ENCODE measurements around the gene DUOX2. TPM values are rescaled to one million over a fixed set of nuclear protein-coding genes. Genes with fewer than 3 reads are reported as not detected.

The DUOX2 gene
- total and polyA plus RNA-seq, 2 donors (not counting 1 experiment from before 2014, with no cell fraction given), result 0.32 TPM; not detected in 1

DNA sequence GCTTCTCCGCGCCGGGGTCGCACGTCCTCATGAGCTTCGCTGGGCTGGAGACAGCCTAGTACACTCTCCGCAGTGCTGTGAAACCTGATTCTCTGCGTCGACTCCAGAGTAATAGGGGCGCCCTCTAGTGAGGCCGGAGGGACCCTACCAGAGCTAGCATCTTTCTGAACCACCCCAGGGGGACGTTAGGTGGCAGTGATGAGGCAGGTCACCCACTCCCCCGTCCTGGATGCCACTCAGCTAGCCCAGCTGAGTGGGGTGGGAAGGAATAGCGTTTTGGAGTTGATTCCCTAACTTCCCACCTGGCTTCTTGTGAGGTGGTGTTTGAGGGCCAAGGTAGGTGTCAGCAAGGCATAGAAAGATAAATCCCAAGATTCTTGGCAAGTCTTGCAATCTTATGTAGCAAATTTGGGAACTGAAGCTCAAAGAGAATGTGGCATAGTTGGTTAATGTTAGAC, 4.2 kb upstream of the DUOX2 start:
- DNase-seq, result peak; percentile 92
- no peaks in the 10 kb centered on the region for H3K36me3 ChIP-seq (replicated peaks in 1 of 2; ENCODE audit: control extremely low read depth in 1 of 2, control insufficient read depth in 1 of 2, extremely low read depth in 1 of 2, insufficient read depth in 2 of 2, low read length in 1 of 2)
- peak overlapping the region; percentile 54 for H2AFZ ChIP-seq (ENCODE audit: insufficient read depth, low read depth, low read length, poor library complexity, severe bottlenecking)
- intact Hi-C loops (cut with micrococcal nuclease), result loop anchor here (2.0 to 10.0 kb wide), 5 partner anchors 49 to 341 kb away; no protein-coding TSS in a partner anchor
- CTCF ChIA-PET, result interaction anchor here (0.5 to 3.6 kb wide), 66 partner anchors 9 to 496 kb away, joined by 3 to 58 read pairs (median 4); partner anchors contain the start of genes DUOX1, DUOXA1, GATM and SORD
- peaks cover 0 to 29% (median 0%) of the 10 kb centered on the region in 3 donors for H3K9me3 ChIP-seq (ENCODE audit: control extremely low read depth in 1 of 3, control insufficient read depth in 2 of 3, insufficient read depth in 1 of 3, low read length in 2 of 3)
- peak overlapping the region; percentile 76 for H3K4me2 ChIP-seq (replicated peaks; ENCODE audit: low read depth, low read length, poor library complexity, severe bottlenecking)
- Mint-ChIP-seq H3K27me3 (peaks cover 69% of the 10 kb centered on the region), H3K4me1 (peaks cover 36% of the 10 kb centered on the region), H3K4me3 (peak overlapping the region; percentile 80), H3K9me3 (ENCODE audit: insufficient read depth) (no peaks in the 10 kb centered on the region), H3K27ac (no peak overlapping the region)
- WGBS (ENCODE audit: insufficient coverage), result 0% methylated on average over 9 of the region's 14 CpGs
- H3K79me2 ChIP-seq (ENCODE audit: control insufficient read depth, insufficient read depth, low read length), result no peaks in the 10 kb centered on the region
- peaks cover 0 to 70% (median 47%) of the 10 kb centered on the region in 4 experiments for H3K27me3 ChIP-seq (replicated peaks in 1 of 4; ENCODE audit: control extremely low read depth in 1 of 4, control insufficient read depth in 3 of 4, insufficient read depth in 4 of 4, low read length in 3 of 4)
- no peak overlapping the region for H3K27ac ChIP-seq (ENCODE audit: low read length in 2 of 2)
- peak overlapping the region; percentile 41 for H3K9ac ChIP-seq (ENCODE audit: low read length)
- no peaks in the 10 kb centered on the region for H4K20me1 ChIP-seq (ENCODE audit: control insufficient read depth, insufficient read depth, low read length, poor library complexity, severe bottlenecking)
- ATAC-seq (ENCODE audit: low read depth), result peak; percentile 98
- H3K4me3 ChIP-seq (ENCODE audit: control extremely low read depth in 1 of 5, extremely low read depth in 1 of 5, insufficient read depth in 1 of 5, low read depth in 2 of 5, low read length in 4 of 5), result peak overlapping the region in 3 of 5 experiments; percentile 36 to 60 (median 44)
- peaks cover 38 to 45% of the 10 kb centered on the region in 2 donors for H3K4me1 ChIP-seq (ENCODE audit: control insufficient read depth in 2 of 2, insufficient read depth in 2 of 2, low read length in 2 of 2)
- POLR2A ChIA-PET, result interaction anchor here (0.6 to 1.1 kb wide), 4 partner anchors 70 to 580 kb away, joined by 3 to 5 read pairs (median 4); partner anchors contain the start of gene SORD
- TF ChIP-seq CTCF (IDR thresholded peaks at IDR 0.05) (peak; percentile 100), EZH2 (IDR thresholded peaks at IDR 0.05; ENCODE audit: borderline replicate concordance, insufficient read depth, low read depth, low read length, poor library complexity, severe bottlenecking) (no peak)

All from B cell (primary cell).